Activated T-cell treated with anti-CD3 and anti-CD28 coated beads, Interleukin-2, amount 50 U/mL, for 1 hour (primary cell): ENCODE results near the gene PKN1.
"Not testable (repeated sequence)": the region's sequence is repeated elsewhere in the genome, so short reads cannot be mapped to it uniquely, and the experiment has no call there.

Experiments used
- DNase-seq: peaks from one replicate; pipeline ENCODE4 v3.0.0-alpha.2; 2020

Gene PKN1

GRCh38 chr19:14492756-14493337, 59.7 kb downstream of the PKN1 start:
- DNase-seq = no peak

DNA sequence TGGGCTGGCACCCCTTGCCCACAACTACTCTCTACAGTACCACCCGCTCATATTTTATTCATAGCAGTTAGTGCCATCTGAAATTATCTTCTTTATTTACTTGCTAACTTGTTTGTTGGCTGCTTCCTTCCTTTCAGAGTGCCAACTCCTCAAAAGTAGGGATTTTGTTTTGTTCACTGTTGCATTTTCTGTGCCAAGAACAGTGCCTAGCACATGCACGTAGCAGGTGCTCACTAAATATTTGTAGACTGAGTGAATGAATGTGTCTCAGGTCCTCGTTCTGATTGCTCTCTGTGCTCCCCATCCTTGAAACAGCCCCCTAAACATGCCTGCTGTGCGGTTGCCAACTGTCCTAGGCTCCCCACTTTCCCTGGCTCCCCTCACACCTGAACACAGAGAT, 61.3 kb downstream of the PKN1 start:
- no peak for DNase-seq

- DNase-seq = no peak
These were observed 62.0 kb downstream of the PKN1 start for GRCh38 chr19:14494910-14495671.

- no peak for DNase-seq
These were observed 62.5 kb downstream of the PKN1 start for GRCh38 chr19:14495672-14496028.

DNA sequence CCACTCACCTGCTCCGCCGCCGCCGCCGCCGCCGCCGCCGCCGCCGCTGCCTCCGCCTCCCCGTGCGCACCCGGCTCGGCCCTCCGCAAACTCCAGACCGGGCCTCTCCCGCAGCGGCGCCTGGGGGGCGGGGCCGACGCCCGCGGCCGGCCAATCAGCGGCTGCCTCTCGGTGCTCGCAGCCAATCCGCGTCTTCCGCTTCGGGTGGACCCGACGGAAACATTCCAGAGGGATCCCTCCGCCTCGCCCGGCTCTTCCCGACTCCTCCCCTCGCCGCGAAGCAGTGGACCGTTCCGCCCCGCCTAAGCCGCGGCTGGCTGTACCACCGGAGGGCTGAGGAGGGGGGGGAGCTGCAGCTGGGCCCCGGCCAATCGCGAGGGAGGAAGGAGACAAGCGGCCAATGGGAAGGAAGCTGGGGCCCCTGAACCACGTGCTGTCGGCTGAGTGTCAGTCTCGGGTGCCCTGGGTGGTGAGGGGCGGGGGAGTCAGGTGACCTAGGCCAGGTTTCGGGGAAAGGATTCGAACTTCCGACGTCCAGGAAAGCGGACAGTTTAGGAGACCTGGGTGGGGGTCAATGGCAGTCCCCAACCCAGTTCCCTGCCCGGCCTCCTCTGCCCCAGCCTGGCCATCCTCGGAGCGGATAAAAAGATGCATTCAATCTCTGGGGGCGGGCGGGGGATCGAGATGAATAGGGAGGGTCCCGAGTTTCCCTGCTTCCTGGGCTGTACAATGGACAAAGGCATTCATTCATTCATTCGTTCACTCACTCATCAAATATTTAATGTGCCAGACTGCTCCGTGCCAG, 63.1 kb downstream of the PKN1 start, which contains the start of gene GIPC1:
GIPC1 (minus strand) TSS at position 99 of the 805 bp plus-strand sequence. CDS start 13,151 bp downstream, outside the sequence.
- peak; percentile 87 for DNase-seq

DNA sequence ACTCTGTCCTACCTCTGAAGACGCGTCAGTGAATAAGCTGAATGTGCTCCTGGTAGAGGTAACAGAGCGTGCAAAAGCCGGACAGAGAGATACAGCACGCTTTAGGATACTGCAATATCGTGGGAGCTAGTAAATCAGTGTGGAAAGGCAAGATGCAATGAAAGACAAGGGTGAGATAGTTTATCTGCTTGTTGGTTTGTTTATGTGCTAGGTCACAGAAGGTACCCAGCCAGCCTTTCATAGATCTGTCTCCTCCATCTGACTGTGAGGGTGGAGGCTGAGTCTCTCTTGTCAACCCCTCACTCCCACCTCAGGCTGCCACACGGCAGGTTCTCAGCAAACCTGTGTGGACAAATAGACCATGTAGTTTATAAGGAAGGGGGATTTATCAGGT, 63.7 kb downstream of the PKN1 start:
- DNase-seq = no peak

- no peak for DNase-seq
These were observed 64.3 kb downstream of the PKN1 start for GRCh38 chr19:14497228-14497921.

DNA sequence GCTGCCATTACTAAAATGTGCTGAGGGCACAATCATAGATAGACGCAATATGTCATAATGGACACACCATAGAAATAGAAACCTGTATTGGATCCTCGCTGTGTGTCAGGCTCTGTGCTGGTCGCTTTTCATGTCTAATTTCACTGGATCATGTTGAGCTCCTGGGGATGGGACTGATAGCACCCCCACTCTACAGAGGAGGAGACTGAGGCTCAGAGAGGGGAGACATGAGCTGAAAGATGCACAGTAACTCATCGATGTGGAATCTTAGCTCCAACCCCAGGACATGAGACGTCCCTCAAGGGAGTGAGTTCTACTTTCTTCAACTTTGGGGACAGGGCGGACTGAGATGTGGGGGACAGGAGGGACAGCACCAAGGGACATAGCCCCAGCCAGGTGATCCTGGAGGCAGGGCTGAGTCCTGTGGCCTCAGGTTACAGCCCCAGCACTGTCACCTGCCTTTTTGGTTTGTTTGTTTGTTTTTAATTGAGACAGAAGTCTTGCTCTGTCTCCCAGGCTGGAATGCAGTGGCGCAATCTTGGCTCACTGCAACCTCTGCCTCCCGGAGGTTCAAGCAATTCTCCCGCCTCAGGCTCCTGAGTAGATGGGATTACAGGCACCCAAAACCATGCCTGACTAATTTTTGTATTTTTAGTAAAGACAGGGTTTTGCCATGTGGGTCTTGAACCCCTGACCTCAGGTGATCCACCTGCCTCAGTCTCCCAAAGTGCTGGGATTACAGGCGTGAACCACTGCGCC, 69.4 kb downstream of the PKN1 start:
- DNase-seq = no peak

GRCh38 chr19:14503285-14503684, 70.2 kb downstream of the PKN1 start:
- no peak for DNase-seq

- DNase-seq = not testable (repeated sequence)
These were observed 71.5 kb downstream of the PKN1 start for GRCh38 chr19:14504575-14504974.

DNA sequence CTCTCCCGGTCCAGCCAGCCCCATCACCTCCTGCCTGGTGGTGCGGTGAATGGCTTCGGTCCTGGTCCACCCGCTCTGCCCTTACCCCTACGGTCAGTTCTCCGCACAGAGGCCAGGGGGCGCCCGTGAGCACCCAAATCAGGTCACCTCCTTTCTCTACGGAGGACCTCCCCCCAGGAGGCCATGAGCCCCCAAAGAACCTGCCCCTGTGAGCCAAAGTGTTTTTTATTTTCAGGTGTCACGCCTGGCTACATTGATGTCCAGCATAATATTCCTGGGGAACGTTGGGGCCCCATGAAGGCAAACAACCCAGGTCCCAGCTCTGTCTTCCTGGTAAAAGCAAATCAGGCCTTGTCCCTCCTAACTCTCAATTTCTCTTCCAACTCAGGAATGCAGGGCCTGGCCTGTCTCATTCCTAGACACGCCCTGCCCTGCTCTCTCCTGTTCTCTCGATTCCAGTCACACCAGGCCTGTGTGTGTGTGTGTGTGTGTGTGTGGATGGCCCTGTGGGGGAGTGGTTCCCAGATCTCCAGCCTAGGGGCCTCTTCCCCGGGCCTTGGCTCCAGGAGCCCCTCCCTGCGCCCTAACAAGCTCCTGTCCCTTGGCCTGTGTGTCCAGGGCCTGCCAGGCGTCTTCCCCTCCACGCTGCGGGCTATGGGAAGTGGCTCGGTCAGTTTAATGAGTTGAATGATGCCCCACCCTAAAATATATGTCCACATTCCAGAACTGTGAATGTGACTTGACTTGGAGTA, 72.6 kb downstream of the PKN1 start:
- peak; percentile 78 for DNase-seq

GRCh38 chr19:14507704-14508542, 74.8 kb downstream of the PKN1 start:
- no peak for DNase-seq

DNA sequence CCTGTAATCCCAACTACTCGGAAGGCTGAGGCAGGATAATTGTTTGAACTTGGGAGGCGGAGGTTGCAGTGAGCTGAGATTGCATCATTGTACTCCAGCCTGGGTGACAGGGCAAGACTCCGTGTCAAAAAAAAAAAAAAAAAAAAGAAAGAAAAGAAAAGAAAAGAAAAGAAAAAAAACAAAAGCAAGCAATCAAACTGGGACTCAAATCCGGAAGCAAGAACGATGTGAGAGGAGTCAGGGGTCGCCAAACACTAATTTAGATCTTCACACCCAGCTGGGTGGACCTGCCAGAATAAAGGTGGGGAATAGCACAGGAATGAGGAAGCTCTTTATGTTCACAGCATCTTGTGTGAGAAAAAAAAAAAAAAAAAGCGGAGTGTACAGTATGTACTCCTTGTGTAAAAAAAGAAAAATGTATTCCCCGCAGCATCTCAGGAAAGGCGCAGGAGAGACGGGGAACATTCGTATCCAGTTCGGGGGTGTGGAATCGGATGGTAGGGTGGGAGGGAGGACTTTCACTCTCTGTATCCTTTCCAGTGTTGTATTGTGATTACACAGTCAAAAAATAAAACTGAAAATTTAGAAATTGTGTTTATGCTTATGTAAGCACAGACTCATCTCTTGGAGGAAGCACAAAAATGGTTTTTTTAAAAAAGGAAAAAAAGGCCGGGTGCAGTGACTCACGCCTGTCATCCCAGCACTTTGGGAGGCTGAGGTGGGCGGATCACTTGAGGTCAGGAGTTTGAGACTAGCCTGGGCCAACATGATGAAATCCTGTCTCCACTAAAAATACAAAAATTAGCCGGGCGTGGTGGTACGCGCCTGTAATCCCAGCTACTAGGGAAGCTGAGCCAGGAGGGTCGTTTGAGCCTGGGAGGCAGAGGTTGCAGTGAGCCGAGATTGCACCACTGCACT, 77.5 kb downstream of the PKN1 start:
- no peak for DNase-seq

DNA sequence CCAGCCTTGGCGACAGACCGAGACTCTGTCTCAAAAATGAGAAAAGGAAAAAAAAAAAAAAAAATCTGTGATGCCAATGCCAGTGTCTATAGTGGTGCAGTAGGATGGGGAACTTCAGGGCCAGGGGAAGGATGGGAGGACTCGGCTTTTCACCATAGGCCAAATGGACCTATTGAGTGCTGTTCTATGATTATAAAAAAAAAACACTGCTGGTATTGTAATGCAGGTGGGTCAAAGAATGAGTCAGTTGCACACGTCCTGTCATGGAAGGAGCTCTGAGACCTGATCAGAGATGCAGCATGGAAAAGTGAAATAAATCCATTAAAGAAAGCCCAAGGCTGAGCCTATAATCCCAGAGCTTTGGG, 78.1 kb downstream of the PKN1 start:
- no peak for DNase-seq

- DNase-seq = no peak
These were observed 79.4 kb downstream of the PKN1 start for GRCh38 chr19:14512406-14512961.

DNA sequence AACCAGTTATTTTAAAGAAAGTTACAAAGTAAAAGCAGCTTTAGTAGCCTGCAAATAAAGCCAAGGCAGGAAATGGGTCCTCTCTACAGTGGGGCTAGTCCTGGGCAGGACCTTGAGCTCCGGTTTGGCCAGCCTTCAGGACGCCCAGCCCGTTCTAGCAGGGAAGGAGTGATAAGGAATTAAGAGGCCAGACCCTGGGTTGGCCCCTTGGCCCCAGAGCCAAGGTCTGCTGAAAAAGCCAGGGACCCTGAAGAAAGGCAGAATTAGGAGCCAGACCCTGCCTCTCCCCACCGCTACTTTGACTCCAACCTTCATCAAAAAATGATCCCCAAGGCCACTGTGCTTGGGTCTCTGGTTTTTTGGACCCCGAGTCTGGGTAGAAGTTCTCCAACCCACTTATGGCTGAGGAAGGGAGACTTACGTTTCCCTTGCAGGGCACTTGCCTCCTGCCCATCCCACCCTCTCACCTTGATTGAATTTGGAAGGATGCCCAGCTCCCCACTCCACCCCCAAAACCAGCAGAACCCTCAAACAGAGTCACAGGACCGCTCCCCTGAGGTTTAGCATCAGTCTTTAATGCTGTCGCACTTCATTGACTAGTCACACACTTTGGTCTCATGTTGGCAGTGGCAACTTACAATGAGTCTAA, 81.2 kb downstream of the PKN1 start:
- no peak for DNase-seq

- DNase-seq = no peak
These were observed 82.5 kb downstream of the PKN1 start for GRCh38 chr19:14515501-14516047.

- DNase-seq = no peak
These were observed 83.0 kb downstream of the PKN1 start for GRCh38 chr19:14516048-14516534.
